Omental fat pad (tissue), 4 donors: ENCODE results near the gene TMEM130. TPM values are rescaled to one million over a fixed set of nuclear protein-coding genes. Genes with fewer than 3 reads are reported as not detected.

Experiments
- ATAC-seq: fragments of 150-250 bp; one replicate; pipeline ENCODE4 v1.9.1; 2016; ENCODE audit warnings: mild to moderate bottlenecking, moderate library complexity; ENCODE audit not compliant: low FRiP score
- DNase-seq: peaks from one replicate; pipeline ENCODE4 v3.0.0-alpha.2; 2019; ENCODE audit warnings: low spot score
- CTCF ChIP-seq, 3 donors: fragments of 450-650 bp; IDR thresholded peaks; one replicate each; pipeline ENCODE4 v1.5.1; 2016 to 2017; ENCODE audit warnings: antibody characterized with exemption in 3 of 3, mild to moderate bottlenecking in 3 of 3, moderate library complexity in 2 of 3
- total RNA-seq, 4 donors: library from RNA; depleted of rRNA; stranded (reverse); fragments of >200 nt; gene quantifications; one replicate each; pipeline ENCODE4 v1.1.0, GENCODE V29; 2016

TMEM130 gene
- total RNA-seq, 4 donors from 2014 or later = 0.19 to 0.24 TPM; not detected in 2

GRCh38 chr7:98864731-98865453, 4.9 kb downstream of the TMEM130 start:
- DNase-seq (no peak), ATAC-seq (no peak)
- TF ChIP-seq CTCF (IDR thresholded peaks at IDR 0.05) = no peak

GRCh38 chr7:98863601-98864000, 6.2 kb downstream of the TMEM130 start:
- no peak for TF ChIP-seq CTCF (IDR thresholded peaks at IDR 0.05)
- ATAC-seq = no peak

GRCh38 chr7:98862716-98863420, 6.9 kb downstream of the TMEM130 start:
- TF ChIP-seq CTCF (IDR thresholded peaks at IDR 0.05) = no peak
- no peak for DNase-seq
- no peak for ATAC-seq

More at GRCh38 chr7:98863601-98864000, 6.2 kb downstream of the TMEM130 start:
- no peak for DNase-seq

- TF ChIP-seq CTCF (IDR thresholded peaks at IDR 0.05) = no peak
- no peak for DNase-seq
- ATAC-seq = no peak
These were observed 7.6 kb downstream of the TMEM130 start for GRCh38 chr7:98862203-98862602.

GRCh38 chr7:98860071-98860470, 9.7 kb downstream of the TMEM130 start:
- ATAC-seq (no peak), DNase-seq (no peak)
- TF ChIP-seq CTCF (IDR thresholded peaks at IDR 0.05) = no peak

GRCh38 chr7:98855610-98856422, 14.0 kb downstream of the TMEM130 start:
- DNase-seq (no peak), ATAC-seq (no peak)
- TF ChIP-seq CTCF (IDR thresholded peaks at IDR 0.05) = no peak
